AG04450 (cell line): ENCODE measurements around the gene OLFML3. TPM values are rescaled to one million over a fixed set of nuclear protein-coding genes. Genes with fewer than 3 reads are reported as not detected.

Experiments
- CTCF ChIA-PET: fragments of 300-600, 350-600 bp; formaldehyde crosslinking; extraction: SDS; loops from one replicate; lab custom pipeline; 2022; ENCODE audit warnings: antibody characterized with exemption, inconsistent platforms; lab: Charles Lee
- POLR2A ChIA-PET: fragments of 350-600 bp; formaldehyde crosslinking; extraction: SDS; loops from one replicate; lab custom pipeline; 2021; ENCODE audit warnings: antibody characterized with exemption, inconsistent platforms; lab: Yijun Ruan, JAX
- DNase-seq: peaks from one replicate; pipeline ENCODE4 v3.0.0-alpha.2; 2011; ENCODE audit warnings: low read depth, low spot score
- H3K27ac ChIP-seq: one replicate; pipeline ENCODE4 v1.5.1; 2012; ENCODE audit warnings: low read depth, low read length, control low read depth
- H3K27me3 ChIP-seq: one replicate; pipeline ENCODE4 v1.6.0; 2012; ENCODE audit warnings: low read length; ENCODE audit not compliant: control insufficient read depth, insufficient read depth
- H3K4me3 ChIP-seq: 2 replicates; pipeline ENCODE4 v1.5.1; 2011; ENCODE audit warnings: mild to moderate bottlenecking, low read depth, low read length, control low read depth
- H3K9me3 ChIP-seq: 2 replicates; pipeline ENCODE4 v1.5.1; 2012; ENCODE audit warnings: low read length; ENCODE audit not compliant: control insufficient read depth, insufficient read depth
- polyA plus RNA-seq: library from polyadenylated mRNA; depleted of rRNA; stranded (reverse); fragments of >200 nt; gene quantifications from 2 replicates; pipeline ENCODE4 v1.2.3, GENCODE V29; 2011
- TF ChIP-seq, protein P1 (sequence below): IDR thresholded peaks from 2 replicates; pipeline ENCODE4 v1.5.1; 2011; ENCODE audit warnings: low read depth, low read length, control low read depth, inconsistent platforms

The OLFML3 gene
- polyA plus RNA-seq, 1 experiment, result 90.3 TPM

DNA sequence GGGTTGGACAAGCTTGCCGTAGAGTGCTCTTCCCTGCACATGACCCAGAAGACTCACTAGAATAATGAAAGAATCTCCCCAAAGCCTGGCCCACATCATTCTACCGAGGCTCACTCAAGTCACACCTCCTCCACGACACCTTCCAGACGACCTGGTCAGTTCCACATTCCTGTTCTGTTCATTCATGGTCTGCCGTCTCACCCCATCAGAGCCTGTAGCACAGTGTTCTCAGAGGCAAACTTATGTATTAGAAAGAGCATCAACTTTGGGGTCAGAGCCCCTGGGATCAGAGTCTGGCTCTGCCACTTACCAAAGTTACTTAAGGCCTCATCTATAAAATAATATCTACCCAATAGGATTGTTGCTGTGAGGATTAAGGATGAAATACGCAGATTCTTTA lies 7.5 kb downstream of the OLFML3 start:
- no peak overlapping the region for H3K4me3 ChIP-seq
- no peaks in the 10 kb centered on the region for H3K9me3 ChIP-seq
- H3K27ac ChIP-seq, result no peak overlapping the region
- ChIA-PET POLR2A (no interaction called here), CTCF (no interaction called here)
- H3K27me3 ChIP-seq, result no peaks in the 10 kb centered on the region
- TF ChIP-seq, protein P1, sequence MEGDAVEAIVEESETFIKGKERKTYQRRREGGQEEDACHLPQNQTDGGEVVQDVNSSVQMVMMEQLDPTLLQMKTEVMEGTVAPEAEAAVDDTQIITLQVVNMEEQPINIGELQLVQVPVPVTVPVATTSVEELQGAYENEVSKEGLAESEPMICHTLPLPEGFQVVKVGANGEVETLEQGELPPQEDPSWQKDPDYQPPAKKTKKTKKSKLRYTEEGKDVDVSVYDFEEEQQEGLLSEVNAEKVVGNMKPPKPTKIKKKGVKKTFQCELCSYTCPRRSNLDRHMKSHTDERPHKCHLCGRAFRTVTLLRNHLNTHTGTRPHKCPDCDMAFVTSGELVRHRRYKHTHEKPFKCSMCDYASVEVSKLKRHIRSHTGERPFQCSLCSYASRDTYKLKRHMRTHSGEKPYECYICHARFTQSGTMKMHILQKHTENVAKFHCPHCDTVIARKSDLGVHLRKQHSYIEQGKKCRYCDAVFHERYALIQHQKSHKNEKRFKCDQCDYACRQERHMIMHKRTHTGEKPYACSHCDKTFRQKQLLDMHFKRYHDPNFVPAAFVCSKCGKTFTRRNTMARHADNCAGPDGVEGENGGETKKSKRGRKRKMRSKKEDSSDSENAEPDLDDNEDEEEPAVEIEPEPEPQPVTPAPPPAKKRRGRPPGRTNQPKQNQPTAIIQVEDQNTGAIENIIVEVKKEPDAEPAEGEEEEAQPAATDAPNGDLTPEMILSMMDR, result no peak
- DNase-seq, result no peak

DNA sequence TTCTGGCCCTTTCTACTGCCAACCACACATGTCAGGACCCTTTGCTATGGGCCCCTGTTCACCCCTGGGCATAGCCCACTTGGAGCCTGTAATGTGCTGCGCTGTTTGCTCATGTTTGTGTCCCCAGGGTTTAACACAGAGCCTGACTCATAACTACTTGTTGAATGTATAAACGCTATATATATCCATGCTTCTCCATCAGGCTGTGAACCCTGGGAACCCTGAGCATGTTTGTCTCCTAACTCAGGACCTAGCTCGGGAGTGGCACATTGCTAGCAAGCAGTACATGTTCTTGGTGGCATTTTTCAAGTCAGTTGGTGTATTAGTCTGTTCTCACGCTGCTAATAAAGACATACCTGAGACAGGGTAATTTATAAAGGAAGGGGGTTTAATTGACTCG lies 8.0 kb downstream of the OLFML3 start:
- Histone ChIP-seq H3K27ac (no peak overlapping the region), H3K9me3 (no peaks in the 10 kb centered on the region), H3K27me3 (no peaks in the 10 kb centered on the region), H3K4me3 (no peak overlapping the region)
- DNase-seq, result no peak
- ChIA-PET POLR2A (no interaction called here), CTCF (no interaction called here)
- TF ChIP-seq, protein P1, result no peak

DNA sequence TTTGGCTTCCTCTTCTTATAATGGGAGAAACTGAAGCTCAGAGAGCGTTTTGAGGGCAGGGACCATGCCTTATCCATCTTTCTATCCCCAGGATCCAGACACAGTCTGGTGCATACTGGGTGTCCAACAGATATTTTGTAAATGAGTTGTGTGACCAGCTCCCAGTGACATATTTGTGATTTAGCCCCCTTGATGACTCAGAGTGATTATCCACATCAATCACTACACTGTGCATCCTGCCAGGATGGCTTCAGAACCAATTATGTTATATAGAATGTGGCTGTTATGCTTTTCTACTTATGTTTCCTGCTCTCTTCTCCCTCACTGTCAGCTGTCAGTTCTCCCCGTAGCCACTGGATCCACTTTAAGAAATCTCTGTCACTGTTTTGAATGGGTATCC lies 11.3 kb downstream of the OLFML3 start:
- peaks cover 5% of the 10 kb centered on the region for H3K9me3 ChIP-seq
- DNase-seq, result no peak
- ChIA-PET CTCF (no interaction called here), POLR2A (no interaction called here)
- no peak overlapping the region for H3K4me3 ChIP-seq
- H3K27me3 ChIP-seq, result no peaks in the 10 kb centered on the region
- TF ChIP-seq, protein P1, result no peak
- H3K27ac ChIP-seq, result no peak overlapping the region

DNA sequence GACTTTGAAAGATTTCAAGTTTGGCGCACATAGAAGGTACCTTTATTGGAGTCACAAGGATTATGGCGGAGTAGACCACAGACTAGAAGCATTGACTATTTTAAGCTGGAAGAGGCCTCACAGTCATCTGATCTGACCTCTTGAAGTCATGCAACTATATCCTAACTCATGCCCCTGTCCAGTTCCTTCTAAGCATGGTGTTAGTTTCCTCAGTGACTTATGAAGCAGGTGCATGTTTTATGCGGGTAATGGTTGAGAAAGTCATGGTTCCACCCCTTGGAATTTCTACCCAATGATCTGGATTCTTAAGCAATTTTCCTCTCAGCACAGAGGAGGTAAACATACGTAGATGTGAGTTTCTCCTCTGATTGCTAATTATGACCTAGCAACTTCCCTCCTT lies 11.7 kb downstream of the OLFML3 start:
- no peak overlapping the region for H3K27ac ChIP-seq
- H3K4me3 ChIP-seq, result no peak overlapping the region
- TF ChIP-seq, protein P1, result no peak
- ChIA-PET CTCF (no interaction called here), POLR2A (no interaction called here)
- DNase-seq, result no peak
- no peaks in the 10 kb centered on the region for H3K27me3 ChIP-seq
- H3K9me3 ChIP-seq, result peaks cover 5% of the 10 kb centered on the region

DNA sequence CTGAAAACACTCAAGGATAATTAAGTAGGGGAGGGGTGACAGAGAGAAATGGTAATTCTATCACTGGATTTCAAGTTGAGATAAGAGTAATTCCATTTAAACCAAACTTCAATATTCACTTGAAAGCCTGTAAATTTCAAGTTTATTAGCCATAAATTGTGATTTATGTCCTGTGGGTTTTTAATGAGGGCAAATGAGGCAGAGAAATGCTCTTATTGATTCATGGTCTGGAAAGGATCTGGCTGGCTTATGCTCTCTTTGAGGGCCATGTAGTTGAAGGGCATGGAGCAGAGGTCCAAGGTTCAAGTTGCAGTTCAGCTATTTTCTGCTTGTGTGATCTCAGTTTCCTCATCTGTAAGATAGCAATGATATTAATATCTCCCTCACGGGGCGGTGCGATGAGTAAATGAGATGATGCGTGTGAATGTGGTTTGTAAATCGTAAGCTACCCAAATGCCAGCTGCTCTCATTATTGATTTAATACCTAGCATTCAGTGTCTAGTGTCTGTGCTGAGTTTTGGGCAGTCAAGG lies 12.3 kb downstream of the OLFML3 start:
- peaks cover 5% of the 10 kb centered on the region for H3K9me3 ChIP-seq
- no peaks in the 10 kb centered on the region for H3K27me3 ChIP-seq
- no peak for DNase-seq
- H3K27ac ChIP-seq, result no peak overlapping the region
- POLR2A ChIA-PET, result no interaction called here
- no peak overlapping the region for H3K4me3 ChIP-seq
- TF ChIP-seq, protein P1, result no peak
- CTCF ChIA-PET, result no interaction called here
